Effector CD4-positive, alpha-beta T cell (primary cell): ENCODE data around the gene POU5F2.
A peak's percentile ranks its signal among the peaks of the same experiment; 100 is the strongest.

Source experiments
- DNase-seq: peaks from one replicate; pipeline ENCODE4 v3.0.0-alpha.2; 2020
- total RNA-seq: gene quantifications from one replicate; lab custom pipeline; 2026; lab: John Stamatoyannopoulos, UW

The POU5F2 gene, protein sequence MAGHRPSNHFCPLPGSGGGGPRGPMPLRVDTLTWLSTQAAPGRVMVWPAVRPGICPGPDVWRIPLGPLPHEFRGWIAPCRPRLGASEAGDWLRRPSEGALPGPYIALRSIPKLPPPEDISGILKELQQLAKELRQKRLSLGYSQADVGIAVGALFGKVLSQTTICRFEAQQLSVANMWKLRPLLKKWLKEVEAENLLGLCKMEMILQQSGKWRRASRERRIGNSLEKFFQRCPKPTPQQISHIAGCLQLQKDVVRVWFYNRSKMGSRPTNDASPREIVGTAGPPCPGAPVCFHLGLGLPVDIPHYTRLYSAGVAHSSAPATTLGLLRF
- 8.6 reads per million, percentile 29 among the genes with 10 or more reads in this experiment for total RNA-seq

DNA sequence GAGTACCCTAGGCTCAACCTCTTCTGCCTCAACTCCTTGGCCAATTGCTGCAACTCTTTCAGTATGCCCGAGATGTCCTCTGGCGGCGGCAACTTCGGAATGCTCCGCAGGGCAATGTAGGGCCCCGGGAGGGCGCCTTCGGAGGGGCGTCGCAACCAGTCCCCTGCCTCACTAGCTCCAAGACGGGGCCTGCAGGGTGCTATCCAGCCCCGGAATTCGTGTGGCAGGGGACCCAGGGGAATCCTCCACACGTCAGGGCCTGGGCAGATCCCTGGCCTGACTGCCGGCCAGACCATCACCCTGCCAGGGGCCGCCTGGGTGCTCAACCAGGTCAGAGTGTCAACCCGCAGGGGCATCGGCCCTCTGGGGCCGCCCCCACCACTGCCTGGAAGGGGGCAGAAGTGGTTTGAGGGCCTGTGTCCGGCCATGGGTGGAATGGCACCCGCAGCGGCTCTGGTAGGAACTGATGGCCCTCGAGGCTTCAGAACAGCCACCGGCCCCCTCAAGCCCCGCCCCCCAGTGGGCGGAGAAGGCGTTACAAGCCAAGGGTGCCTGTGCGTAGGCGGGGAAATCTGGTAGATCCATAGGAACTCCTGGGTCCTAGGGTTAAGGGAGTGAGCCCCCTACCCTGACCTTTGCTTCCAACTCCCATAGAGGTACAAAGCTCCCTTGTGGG, at the start of gene POU5F2:
Gene POU5F2, minus strand, starts transcription at position 465 of the 676 bp plus-strand sequence. Its CDS starts 37 bp downstream, at position 428.
- DNase-seq: no peak

DNA sequence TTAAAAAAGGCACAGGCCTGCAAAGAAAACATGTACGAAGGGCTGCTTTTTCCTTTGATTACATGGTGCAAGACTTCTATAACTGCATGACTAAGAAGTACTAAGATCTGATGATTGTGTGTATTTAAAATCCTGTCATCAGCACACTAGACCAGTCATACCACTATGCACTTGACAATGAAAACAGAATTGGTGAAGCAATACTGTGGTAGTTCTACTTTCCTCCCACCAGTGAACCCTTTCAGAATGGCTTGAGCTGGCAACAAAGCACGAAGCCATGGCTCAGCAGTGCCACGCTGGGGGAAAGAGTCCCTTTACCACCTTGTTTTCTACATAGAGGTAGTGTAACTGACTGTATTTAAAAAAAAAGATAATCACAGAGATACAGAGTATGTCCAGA, 49.0 kb upstream of the POU5F2 start:
- DNase-seq: no peak

GRCh38 chr5:93789173-93790067, 48.0 kb upstream of the POU5F2 start:
- DNase-seq: no peak

DNA sequence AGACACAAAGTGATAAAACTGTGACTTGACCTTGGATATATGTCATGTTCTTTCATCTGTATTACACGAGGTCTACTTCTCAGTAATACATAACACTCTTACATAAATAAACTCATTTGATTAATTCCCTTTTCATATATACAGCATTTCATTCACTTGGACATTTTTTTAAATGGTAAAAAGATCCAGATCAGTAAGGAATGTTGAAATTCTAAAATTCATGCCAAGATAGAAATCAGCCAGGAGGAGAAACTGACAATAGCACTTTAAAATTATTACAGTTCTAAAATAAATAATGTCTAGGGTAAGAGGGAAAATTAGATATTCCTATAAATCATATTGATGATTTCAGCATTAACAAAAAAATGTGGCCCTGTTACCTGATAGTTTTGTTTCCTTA, 46.2 kb upstream of the POU5F2 start:
- no peak for DNase-seq

DNA sequence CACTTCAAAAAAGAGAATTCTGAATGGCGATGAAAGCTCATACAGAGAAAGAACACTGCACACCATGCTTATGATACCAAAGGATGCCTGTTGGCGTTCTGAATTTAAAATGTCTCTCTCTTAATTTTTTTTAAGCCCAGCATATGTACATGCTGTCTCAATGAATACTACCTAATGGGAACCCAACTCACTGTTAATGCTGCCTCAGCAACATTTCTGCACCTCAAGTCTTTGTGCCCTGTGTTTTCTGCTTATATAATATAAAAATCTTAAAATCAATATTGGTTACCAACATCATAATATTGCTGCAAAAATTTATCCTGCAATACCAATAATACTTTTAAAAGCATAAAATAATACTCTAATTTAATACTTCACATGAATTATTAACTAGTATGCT, 44.1 kb upstream of the POU5F2 start:
- DNase-seq: no peak

- no peak for DNase-seq
These were observed 41.6 kb upstream of the POU5F2 start for GRCh38 chr5:93782978-93783377.

DNA sequence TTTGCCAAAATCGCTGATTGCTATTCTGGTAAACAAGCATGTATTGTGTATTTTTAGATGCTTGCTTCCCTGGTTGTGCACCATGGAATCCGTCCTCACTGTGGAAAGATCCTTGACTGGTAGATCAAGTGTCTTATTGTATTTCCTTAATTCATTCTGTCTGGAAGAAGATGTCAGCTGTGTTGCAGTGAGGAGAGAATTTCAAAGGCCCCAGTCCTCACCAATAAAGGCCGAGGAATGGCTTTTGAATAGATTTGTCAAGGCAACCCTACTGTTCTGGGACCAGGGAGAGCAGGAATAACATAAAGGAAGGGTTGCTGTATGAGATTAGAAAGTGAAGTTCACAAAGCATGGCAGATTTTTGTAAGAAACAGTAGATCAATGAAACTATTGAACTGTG, 36.2 kb upstream of the POU5F2 start:
- no peak for DNase-seq

DNA sequence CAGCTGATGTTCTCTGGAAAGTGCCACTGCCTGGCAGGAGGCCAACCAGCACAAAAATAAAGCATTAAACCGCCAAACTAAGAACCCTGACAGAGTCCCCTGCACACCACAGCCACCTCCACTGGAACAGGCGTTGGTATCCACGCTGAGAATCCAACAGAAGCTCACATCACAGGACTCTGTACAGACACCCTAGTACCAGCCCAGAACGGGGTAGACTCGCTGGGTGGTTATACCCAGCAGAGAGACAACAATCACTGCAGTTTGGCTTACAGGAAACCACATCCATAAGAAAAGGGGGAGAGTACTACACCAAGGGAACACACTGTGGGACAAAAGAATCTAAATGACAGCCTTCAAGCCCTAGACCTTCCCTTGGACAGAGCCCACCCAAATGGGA, 15.0 kb upstream of the POU5F2 start:
- DNase-seq: no peak

DNA sequence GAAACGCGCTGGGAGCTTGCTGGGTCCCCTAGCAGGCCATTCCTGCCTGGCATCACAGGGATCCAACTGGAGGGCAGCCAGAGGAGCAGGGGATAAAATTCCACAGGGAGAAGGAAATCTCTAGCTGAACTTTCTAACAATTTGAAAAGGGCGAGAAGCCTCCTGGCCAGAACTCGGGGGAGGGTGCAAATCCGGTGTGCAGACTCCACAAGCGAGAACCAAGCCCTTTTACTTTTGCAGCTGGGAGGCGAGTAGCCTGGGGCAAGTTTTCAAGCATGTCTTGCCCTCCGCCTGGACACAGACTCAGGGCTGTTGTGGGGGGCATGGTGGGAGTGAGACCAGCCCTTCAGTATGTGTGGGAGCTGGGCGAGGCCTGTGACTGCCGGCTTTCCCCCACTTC, 14.3 kb upstream of the POU5F2 start:
- no peak for DNase-seq

DNA sequence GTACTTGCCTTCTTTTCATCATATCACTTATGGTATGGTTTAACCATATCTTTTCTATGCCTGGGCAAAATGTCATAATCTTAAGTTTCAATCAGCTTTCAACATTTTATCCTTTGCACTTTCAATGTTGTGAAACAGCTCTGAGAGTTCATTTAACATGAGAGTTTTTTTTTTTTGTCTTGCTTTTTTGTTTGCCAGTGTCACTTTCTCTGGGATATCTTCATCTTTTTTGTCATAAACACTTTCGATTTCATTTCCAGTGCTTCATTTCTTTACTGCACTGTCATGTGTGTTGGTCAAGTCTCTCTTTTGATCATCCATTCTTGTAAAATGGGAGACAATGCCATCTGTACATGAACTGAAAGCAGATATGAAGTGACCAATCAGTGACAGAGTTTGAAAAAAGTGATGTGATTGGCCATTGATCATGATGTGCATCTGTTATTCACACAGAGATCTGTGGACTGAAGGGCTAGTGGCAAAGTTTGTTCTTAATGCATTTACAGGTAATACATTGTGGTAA, 7.5 kb upstream of the POU5F2 start:
- no peak for DNase-seq

DNA sequence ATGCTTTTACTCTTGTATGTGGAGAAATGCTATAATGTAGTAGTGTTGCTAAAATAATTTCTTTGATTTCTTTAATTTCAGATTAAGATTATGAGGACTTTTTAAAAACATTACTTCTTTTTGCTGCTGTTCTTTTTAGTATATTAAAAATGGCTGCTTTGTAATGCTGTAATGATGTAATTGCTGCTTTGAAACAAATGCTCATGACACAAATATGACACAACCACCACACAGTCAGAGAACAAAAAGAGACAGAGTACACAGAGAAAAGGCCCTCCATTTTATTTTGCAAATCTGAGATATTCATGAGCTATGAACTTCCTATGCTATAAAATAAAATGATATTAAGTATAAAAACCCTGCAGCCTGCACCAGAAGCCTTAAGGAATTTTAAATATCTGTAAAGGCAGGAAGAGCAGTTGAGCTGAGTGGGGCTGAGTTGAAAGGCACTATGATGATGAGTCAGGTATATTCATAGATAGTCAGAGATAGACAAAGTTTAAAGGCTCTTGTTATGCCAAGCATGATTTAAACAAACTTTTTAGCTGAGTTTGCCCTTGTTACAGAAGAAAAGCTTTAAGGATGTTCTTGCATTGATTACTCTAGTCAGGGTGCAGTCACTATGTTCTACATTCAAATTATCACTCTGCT, 5.1 kb upstream of the POU5F2 start:
- DNase-seq: no peak

- DNase-seq: no peak
These were observed 5.1 kb downstream of the POU5F2 start for GRCh38 chr5:93736284-93736683.

DNA sequence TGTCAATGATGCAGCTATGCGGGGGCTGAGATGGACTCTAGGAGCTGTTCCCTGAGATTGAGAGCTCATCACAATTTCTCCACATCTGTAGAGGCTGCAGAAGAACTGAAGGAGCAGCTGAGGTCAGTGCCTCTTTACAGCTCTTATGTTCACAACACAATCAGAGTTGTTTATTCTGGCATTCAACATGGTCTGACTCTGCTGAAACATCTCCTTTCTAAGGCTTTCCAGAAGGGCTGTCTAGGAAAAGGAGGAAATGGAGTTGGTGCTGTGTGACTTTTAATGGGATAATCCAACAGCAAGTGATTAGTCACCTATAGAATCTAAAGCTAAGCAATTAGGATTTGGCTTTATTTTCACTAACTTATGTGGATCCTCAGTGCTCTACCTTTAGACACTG, 6.0 kb downstream of the POU5F2 start:
- no peak for DNase-seq

- DNase-seq: no peak
These were observed 9.4 kb downstream of the POU5F2 start for GRCh38 chr5:93731987-93732386.

DNA sequence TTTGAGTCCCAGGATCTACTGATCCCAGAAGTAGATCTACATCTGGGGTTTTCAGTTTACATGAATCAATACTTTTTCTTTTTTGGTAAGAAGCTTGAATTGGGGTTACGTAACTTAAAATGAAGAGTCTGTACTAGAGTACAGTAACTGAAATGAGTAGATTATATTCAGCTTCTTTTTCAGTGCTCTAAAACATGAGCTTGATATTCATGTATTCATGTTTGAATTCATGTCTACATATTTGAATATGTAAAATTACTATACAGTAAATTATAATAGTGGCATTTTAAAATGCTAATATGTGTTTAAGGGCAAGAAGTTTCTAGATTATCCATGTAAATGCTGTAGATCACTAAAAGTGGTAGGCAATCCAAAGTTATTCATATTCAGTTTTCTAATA, 14.8 kb downstream of the POU5F2 start:
- DNase-seq: no peak

DNA sequence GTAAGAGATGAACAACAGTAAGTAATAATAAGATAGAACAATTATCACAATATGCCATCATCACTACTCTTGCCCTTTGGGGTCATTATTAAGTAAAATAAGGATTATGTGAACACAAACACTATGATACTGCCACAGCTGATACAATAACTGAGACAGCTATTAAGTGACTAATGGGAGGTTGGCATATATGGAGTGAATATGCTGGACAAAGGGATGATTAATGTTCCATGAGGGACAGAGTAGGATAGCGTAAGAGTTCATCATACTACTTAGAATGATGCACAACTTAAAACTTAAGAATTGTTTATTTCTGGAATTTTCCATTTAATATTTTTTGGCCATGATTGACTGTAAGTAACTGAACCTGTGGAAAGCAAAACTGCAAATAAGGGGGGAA, 16.6 kb downstream of the POU5F2 start:
- DNase-seq: no peak

DNA sequence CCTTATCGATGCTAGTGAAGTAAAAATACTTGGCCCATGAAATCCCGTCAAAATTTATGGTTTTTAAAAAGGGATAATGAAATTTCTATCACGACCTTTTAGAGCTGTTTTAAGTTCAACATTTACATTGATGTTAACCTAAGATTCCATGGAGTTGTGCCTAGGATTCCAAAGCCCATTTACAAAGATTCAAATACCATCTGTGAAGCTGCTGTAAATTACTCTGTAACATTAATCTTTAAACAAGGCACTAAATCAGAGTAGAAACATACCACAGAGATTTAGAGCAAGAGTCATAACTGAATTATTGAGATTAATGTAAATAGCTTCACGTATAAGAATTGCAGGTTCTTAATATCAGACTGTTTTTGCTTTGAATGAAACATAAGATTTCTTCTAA, 17.7 kb downstream of the POU5F2 start:
- no peak for DNase-seq

DNA sequence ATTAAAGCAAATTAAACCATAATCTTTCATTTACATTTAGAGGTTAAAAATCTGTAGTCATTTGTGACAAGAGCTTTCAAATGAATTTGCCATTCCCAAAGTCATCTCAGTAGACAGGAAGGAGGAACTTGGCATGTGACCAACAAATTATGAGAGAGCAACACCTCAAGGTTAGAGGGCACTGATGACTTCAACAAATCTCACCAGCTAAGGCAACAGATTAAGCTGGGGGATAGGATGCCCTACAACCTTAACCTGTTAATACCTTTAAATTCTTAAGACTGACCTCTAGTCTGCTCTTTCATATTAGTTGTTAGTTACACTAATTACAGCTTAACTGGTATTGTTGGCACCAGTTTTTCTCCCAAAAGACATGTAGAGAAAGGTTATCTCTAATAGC, 18.4 kb downstream of the POU5F2 start:
- no peak for DNase-seq

- DNase-seq: no peak
These were observed 18.8 kb downstream of the POU5F2 start for GRCh38 chr5:93722588-93722987.

GRCh38 chr5:93721511-93721910, 19.9 kb downstream of the POU5F2 start:
- DNase-seq: no peak

GRCh38 chr5:93721071-93721470, 20.3 kb downstream of the POU5F2 start:
- DNase-seq: no peak

DNA sequence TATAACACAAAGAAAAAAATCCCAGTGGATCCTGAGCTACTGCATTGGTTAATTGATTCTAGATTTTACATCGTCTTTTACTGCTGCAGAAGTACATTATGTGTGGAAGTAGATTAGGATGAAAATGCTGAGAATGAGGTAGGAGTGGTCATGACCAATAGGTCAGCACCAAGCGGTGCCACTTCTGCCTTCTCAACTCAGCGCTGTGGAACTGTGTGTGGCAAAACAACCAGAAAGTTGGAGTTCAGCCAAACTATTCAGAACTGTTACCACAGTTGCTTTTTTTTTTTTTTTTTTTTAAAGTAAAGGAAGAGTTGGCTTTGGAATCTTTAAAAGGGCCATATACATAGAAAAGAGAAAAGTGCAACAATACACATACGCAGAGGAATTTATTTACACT, 24.2 kb downstream of the POU5F2 start:
- DNase-seq: no peak

GRCh38 chr5:93716453-93716852, 24.9 kb downstream of the POU5F2 start:
- no peak for DNase-seq
